ENCODE results near the gene B3GNT3. TPM values are rescaled to one million over a fixed set of nuclear protein-coding genes. Genes with fewer than 3 reads are reported as not detected.
A peak's percentile ranks its signal among the peaks of the same experiment; 100 is the strongest.

Gene B3GNT3
- total and polyA plus RNA-seq, 2 of the 13 experiments (the other 11 are each of a cell fraction or from before 2014, with no cell fraction given) = 0.86 to 4.0 TPM

GRCh38 chr19:17847538-17848366 is 52.8 kb downstream of the B3GNT3 start, which contains the start of gene JAK3 (continued):
- TF ChIP-seq, protein P1, sequence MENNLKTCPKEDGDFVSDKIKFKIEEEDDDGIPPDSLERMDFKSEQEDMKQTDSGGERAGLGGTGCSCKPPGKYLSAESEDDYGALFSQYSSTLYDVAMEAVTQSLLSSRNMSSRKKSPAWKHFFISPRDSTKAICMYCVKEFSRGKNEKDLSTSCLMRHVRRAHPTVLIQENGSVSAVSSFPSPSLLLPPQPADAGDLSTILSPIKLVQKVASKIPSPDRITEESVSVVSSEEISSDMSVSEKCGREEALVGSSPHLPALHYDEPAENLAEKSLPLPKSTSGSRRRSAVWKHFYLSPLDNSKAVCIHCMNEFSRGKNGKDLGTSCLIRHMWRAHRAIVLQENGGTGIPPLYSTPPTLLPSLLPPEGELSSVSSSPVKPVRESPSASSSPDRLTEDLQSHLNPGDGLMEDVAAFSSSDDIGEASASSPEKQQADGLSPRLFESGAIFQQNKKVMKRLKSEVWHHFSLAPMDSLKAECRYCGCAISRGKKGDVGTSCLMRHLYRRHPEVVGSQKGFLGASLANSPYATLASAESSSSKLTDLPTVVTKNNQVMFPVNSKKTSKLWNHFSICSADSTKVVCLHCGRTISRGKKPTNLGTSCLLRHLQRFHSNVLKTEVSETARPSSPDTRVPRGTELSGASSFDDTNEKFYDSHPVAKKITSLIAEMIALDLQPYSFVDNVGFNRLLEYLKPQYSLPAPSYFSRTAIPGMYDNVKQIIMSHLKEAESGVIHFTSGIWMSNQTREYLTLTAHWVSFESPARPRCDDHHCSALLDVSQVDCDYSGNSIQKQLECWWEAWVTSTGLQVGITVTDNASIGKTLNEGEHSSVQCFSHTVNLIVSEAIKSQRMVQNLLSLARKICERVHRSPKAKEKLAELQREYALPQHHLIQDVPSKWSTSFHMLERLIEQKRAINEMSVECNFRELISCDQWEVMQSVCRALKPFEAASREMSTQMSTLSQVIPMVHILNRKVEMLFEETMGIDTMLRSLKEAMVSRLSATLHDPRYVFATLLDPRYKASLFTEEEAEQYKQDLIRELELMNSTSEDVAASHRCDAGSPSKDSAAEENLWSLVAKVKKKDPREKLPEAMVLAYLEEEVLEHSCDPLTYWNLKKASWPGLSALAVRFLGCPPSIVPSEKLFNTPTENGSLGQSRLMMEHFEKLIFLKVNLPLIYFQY (CRISPR knock-in tag; IDR thresholded peaks at IDR 0.05; ENCODE audit: borderline replicate concordance) = no peak
- TF ChIP-seq ARNT2 (CRISPR knock-in tag; IDR thresholded peaks at IDR 0.05; ENCODE audit: low read depth) (no peak), ZNF431 (CRISPR knock-in tag; IDR thresholded peaks at IDR 0.05; ENCODE audit: borderline replicate concordance, low read depth) (no peak), SP5 (CRISPR knock-in tag; IDR thresholded peaks at IDR 0.05; ENCODE audit: borderline replicate concordance, low read depth) (no peak; the same call in 1 of the 2 replicates), BCL3 (CRISPR knock-in tag; IDR thresholded peaks at IDR 0.05) (no peak), HNF4G (IDR thresholded peaks at IDR 0.05; ENCODE audit: borderline replicate concordance, low read depth, low read length) (no peak), HNF4G (CRISPR knock-in tag; IDR thresholded peaks at IDR 0.05; ENCODE audit: borderline replicate concordance, low read depth) (no peak; the same call in 1 of the 2 replicates), ZNF263 (CRISPR knock-in tag; IDR thresholded peaks at IDR 0.05) (no peak), FOXP1 (IDR thresholded peaks at IDR 0.05) (no peak), FOXP1 (CRISPR knock-in tag; IDR thresholded peaks at IDR 0.05) (no peak), SIN3B (IDR thresholded peaks at IDR 0.05; ENCODE audit: low read length) (no peak), ZNF430 (CRISPR knock-in tag; IDR thresholded peaks at IDR 0.05) (no peak), CCAR2 (optimal IDR thresholded peaks at IDR 0.05; ENCODE audit: low read depth, low read length) (no peak), ZNF331 (CRISPR knock-in tag; IDR thresholded peaks at IDR 0.05) (0 out of 2 replicates have a peak, but pooled peaks have one; percentile 0), NFYC (CRISPR knock-in tag; IDR thresholded peaks at IDR 0.05) (no peak), HOMEZ (CRISPR knock-in tag; IDR thresholded peaks at IDR 0.05; ENCODE audit: low read depth) (no peak), FLYWCH1 (CRISPR knock-in tag; IDR thresholded peaks at IDR 0.05) (no peak), ZNF574 (CRISPR knock-in tag; IDR thresholded peaks at IDR 0.05) (no peak), KDM5B (CRISPR knock-in tag; IDR thresholded peaks at IDR 0.05; ENCODE audit: borderline replicate concordance) (no peak)

All from HepG2 (cell line).